Measurements from ENCODE around the gene RERG.

Gene RERG

DNA sequence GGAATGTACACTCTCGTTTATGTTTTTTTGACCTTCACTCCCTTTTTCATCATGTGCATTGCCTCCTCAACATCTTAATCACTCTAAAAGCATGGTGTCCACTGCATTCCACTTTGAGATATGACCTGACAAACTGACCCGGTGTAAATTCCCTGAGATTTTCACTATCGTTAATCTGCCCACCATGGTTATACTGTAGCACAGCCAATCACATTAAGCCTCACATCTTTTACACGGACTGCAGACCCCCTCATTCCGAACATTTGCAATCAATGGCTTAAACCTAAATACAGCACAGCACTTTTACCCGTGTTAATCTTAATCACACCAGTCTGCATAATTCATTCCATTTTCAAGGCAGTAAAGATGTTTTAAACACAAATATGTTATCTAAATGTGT is 2.4 kb downstream of the RERG start:
- no peak for DNase-seq (ENCODE audit: low read depth in 2 of 2)

DNA sequence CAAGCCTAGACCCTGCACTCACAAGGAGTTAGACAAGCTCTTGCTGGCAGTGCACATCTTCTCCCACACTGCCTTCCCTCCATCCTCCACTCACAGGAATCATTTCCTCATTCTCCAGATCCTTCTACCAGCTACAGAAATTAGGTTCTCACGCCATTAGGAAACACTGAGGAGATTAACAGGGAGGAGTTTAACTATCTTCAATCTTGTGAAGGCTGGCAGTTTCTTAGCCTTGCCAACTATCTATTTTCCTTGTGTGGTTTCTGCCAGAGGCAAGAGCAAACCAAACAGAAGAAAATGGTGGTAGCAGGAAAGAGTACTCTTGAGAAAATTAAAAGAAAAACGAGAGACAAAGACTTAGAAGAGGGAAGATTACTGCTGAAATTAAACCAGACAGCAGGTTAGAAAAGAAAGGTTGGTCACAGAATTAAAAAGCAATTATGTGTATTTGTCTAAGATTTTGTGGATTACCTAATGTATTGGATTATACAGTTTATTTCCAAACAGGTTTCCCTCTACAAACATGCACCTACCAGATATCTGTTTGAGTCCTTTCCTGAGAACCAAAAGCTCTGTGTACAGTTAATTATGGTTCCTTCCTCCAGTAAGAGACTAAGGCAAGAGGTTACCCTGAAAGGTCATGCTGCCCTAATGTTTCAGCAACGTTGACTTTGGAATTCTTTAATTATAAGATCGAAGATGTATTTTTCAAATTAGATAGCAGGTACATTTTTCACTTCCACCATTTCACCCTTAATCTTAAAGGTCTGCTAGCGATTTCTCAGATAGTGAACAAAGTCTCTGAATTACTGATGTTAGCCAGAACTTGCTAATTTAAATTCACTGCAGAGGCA is 5.0 kb downstream of the RERG start:
- DNase-seq (ENCODE audit: low read depth in 2 of 2), result no peak

DNA sequence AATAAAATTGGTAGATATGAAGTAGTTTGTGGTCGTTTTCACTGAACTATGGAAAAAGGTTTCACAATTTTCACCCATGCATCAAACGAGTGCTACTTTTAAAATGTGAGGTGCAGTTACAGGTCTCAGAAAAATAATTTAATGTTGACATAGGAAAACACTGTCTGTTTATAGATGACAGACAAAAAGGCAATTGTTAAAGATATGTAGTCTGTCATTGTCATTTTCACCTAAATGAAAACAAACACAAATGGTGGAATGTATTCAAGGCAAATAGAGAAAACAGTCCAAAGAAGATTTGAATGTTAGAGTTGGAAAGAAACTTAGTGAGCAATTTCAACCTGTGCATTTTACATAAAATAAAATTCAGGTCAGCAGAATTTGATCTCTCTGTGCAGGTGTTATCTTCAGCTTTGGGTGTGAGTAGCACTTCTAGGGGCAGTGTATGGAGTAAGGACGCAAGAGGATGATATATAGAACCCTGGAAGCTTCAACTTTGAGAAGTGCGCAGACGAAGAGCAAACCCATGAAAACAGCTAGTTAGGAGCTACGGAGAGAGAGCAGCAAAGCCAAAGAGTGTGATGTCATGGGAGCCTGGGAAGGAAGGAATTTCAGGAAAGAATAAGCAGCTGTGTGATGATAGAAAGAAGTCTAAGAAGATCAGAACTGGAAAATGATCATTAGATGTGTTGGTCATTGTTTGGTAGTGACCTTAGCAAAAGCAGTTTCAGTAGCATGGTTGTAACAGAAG is 6.2 kb downstream of the RERG start:
- DNase-seq (ENCODE audit: low read depth in 2 of 2), result no peak

DNA sequence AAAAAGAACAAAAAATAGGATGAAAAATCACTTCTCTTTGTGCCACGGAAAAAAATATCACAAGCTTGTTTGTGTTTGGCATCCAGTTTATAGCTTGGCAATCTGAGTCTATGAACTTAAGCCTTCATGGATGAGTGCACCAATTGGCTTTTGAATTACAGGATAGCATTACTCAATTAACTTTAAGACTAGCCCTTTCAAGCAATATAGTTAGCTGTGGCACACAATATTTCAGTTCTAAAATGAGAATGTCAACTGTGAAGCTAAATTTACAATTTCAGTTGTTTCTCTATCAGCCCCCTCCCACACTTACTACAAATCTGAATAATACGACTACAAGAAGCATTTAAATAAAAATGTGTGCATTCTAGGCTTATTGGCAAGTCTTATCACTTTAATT is 8.3 kb downstream of the RERG start:
- DNase-seq (ENCODE audit: low read depth in 2 of 2), result no peak

DNA sequence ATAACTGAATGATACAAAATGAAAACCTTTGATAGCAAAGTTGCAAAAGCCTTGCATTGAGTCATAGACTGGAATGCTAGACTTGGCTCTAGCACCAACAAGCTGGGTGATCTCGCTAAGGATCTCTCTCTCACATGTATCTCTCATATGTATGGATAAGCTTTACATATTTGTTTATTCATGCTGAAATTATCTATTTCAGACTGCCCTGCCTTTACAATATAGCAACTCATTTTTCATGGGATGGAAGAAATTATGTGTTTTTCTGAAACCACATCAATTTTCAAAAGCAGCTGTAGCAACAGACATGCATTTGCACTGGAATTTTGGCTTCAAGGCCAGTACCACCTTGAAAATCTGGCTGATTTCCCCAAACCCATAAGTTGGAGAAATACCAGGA is 11.4 kb downstream of the RERG start:
- no peak for DNase-seq (ENCODE audit: low read depth in 2 of 2)

DNA sequence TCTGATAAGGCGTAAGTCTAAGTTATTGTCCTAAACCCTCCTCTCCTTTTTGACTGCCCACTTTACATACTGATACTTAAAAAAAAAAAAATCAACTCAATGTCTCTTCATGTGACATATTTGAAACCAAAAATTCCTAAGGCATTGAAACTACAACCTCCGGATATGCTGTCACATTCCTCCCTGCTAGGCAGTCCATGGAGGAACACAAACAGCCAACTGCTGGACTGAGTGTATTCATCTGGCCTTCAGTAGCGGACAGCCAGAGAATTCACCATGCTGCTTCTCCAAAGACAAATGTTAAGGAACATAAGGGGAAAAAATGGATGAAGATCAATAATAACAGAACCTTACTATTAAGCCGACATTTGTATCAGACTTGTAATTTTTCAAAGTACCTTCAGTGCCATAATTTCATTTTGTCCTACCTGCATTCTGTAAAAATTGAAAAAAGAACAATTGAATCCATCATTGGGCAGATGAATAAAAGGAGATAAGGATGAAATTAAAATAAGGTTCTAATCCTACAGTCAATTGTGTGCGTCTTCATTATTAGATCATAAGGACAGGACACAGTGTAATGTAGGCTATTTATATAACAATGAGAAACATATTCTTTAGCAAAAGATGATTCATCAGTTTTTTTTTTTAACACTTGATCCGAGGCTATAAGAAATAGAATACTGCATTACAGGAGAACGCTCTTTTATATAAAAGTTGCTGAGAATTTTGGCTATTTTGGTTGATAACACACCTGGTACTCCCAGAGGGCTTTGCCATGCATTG is 12.2 kb downstream of the RERG start:
- no peak for DNase-seq (ENCODE audit: low read depth in 2 of 2)

DNA sequence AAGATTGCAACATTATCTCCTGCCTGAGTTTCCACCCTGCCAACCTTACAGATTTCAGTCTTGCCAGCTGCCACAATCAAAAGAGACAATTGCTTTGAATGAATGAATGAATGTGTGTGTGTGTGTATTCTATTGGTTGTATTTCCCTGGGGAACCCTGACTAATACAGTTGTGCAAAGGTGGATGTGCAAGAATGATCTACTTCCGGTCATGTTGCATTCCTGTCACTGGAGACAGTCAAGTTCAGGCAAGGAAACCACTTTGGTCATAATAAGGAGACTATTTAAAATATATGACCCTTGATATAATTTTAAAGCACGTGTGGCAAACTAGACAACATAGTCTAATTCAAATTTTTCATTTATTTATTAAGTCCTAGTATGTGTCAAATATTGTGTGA is 13.1 kb downstream of the RERG start:
- DNase-seq (ENCODE audit: low read depth in 2 of 2), result no peak

DNA sequence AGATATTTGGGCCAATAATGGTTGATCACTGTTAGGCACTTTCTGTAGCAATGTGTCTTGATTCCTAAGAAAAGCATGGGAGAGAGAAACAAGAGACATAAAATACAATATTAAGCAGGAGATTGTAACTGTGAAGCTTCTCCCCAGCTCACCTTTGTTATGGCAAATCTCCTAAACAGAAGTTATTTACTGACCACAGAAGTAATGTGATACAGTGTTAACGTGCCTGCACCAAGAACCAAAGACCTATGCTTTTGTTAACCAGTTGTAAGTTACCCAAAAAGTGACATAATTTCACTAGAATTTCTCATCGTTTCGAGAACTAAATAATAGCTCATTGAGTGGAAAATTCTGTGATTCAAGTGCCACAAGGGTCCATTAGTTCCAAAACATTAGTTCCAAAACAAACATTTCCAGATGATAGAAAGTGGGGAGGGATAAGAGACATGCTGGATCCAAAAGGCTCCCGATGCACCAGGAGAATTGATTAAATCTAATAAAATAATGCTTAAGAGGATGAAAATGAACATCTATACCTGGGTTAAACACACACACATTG is 14.3 kb downstream of the RERG start:
- no peak for DNase-seq (ENCODE audit: low read depth in 2 of 2)

DNA sequence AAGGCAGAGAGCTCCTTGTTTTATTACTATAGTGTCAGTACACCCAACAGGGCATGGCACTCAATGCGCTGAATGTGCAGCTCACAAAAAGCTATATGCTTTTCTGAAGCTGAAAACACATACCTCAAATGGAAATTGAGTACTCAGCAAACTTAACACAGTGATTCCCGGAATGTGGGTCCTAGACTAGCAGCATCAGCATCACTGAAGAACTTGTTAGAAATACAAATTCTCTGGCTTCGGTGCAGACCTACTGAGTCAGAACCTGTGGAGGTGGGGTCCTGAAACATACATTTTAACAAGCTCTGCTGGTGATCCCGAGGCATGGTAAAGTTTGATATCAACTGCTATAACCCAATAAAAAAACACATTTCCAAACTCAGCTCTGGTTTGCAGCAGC is 14.9 kb downstream of the RERG start:
- DNase-seq (ENCODE audit: low read depth in 2 of 2), result no peak

DNA sequence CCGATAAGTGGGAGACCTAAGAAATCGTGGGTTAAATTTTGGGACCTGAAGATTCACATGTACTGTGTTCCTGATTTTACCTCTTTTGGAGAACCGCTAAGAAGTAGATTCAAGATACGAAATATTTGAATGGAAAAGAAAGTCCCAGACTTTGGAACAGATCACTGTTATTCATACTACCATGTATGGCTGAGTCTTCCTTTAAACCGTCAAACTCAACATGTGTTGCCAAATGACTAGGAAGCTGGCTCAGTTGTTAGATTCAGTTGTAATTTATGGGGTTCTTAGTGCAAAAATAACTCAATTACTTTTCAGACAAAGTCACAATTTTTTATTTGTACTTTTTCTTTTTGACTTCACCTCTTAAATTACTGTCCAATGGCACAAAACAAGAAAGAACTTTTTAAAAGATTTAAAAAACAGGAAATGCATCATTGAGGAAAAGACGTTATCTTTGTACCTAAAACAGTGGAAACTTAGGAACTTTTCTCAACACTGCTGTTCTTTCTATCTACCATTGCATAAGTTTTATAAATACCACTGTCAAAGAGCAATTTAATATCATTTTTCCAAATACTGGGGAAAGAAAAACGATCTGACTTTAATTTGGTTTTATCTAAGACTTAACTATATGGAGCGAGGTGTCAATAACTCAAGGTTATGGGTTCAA is 15.7 kb downstream of the RERG start:
- DNase-seq (ENCODE audit: low read depth in 2 of 2), result no peak

DNA sequence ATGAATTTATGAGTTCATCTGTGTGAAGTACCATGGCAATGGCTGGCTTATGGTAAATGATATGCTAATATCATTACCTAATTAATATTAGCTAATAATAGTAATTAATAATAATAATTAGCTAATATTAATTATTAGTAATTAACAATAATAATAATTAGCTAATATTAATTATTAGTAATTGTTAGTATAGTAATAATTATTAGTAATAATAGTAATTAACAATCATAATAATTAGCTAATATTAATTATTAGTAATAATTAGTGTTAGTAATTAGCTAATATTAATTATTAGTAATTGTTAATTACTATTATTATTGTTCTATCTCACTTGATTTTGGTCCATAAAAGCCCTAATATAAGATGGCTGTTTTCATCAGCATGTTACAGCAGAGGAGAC is 19.8 kb downstream of the RERG start:
- DNase-seq (ENCODE audit: low read depth in 2 of 2), result no peak

DNA sequence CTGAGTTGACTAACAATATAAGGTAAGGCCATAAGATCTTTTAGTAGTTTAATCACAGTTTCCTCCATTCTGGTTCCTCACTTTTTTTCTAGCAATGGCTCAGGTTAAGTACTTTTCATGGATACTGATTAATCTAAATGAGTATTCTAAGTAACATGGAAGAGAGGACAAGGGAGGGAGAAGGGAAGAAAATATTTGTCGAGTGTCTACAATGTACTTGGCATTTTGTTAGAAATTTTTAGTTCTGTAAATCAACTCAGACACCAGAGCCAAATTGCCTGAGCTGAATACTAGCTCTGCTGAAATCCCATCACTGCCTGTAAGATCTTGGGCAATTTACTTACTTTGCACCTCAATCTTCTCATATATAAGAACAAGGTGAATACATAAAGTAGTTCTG is 20.2 kb downstream of the RERG start:
- DNase-seq (ENCODE audit: low read depth in 2 of 2), result no peak

DNA sequence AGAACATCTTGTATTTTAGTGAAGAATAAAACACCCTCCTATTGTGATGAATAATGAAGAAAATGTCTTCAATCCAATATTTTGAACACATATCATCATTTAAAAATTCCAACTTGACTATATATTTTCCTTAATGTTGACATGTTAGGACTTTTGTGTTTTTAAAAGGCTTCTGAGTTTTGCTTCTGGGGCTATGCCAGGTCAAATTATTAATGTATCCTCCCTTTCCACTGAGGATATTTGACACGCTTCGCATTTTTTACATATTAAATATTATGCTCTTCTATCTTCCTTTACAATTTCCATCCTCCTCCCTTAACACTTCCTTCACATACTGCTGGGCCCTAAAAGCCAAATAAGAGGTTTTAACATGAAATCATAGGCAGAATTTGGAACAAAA is 20.6 kb downstream of the RERG start:
- DNase-seq (ENCODE audit: low read depth in 2 of 2), result no peak

DNA sequence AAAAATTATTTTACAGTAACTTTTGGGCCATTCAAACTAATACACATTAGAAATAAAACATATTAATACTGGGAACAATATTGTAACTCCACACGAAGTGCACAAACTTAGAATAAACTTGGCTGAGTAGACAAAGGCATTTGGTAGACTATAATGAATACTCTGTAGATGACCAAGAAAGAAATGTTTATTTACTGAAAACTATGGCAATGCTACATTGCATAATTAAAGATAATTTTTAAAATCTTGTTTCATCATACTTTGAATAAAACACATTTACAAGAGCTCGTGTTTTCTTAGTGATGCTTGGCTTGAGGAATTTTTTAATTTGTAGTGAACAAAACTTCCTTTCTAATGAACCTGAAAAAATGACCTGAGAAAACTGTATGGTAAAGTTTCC is 21.3 kb downstream of the RERG start:
- no peak for DNase-seq (ENCODE audit: low read depth in 2 of 2)

DNA sequence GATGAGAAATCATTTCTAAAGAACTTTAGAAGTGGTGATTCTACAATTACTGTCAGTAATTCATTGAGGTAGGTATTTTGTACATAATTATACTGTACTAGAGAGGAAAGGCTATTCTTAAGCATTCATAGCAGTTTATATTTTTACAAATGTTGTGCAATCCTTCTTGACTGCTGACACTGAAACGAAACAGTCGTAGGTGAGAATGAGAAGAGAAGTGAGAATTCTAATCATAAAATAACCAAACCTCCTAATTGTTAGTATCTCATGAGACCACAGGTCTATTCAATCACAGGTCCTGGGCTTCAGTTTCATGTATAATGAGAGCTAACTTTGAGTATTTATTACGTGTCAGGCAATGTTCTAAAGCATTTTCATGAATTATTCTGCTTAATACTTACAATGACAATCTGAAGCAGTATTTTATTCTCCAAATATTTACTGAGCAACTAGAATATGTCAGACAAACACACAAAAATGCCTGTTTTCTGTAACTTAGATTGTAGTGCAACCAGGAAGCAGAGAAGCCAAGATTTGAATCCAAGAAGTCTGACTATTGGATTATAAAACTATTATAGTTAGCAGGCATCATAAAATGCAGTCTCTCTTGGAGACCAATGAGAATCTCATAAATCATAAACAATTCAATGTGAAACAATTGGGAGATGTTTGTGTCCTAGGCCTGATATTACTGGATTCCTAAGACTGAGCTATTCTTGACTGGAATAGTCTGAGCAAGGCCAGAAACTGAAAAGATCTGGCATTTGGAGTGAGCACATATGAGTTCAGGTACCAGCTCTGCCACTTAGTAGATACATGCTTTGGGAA is 24.3 kb downstream of the RERG start:
- DNase-seq (ENCODE audit: low read depth in 2 of 2), result no peak

DNA sequence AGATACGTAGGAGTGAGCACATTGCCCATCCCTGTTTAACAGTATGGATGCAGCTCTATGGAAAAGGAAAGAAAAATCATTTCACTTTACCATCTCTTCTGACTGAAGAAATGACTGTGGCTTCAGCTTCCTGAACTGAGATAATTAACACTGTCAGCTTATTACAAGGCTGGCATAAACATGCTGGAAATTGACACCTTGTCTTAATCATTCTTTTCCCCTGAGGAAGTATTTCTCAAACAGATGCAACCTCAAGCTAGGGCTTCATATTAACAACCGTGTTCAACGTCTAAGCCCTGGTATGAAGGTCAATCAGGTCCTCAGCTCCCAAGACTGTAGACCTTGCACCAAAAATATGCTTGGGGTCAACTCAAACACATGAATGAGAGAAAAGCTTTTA is 25.0 kb downstream of the RERG start:
- no peak for DNase-seq (ENCODE audit: low read depth in 2 of 2)

DNA sequence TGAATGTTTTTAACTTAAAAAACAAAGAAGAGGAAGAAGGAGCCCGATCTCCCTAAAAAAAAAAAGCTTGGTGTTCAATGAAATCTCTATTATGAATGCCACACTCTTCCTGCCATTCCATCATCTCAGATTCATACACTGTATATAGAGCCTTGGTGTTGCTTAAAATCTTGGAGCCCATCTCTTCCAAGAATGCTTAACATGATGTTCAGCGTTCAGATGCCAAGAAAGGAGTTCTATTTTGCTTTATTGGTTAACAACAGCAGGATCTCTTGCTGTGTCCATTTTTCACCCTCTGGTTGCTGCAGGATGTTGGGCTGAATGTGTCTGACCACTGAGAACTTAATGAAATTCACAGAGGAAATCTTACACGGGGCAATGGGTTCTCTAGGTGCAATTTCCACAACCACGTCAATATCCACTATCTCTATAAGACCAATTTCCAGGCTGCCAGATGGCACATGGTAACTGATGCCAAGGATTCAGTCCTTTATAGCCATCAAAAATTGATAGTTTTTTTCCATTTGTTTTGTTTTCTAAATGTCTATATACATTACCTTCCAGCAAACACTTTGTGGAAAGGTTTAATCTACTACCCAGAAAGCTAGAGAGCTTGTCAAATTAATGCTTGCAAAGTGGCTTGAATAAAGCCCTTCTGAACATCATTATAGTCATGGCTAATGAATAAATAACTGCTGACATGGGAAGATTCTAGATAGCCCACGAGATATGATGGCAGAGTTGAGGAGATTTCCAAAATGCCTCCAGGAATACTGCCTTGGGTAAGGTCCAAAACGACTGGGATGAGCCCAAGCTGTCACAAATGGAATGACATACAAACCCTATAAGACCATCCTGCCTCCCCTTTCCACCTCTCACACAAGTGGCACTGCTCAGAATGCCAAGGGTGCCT is 26.5 kb downstream of the RERG start:
- DNase-seq (ENCODE audit: low read depth in 2 of 2), result no peak

DNA sequence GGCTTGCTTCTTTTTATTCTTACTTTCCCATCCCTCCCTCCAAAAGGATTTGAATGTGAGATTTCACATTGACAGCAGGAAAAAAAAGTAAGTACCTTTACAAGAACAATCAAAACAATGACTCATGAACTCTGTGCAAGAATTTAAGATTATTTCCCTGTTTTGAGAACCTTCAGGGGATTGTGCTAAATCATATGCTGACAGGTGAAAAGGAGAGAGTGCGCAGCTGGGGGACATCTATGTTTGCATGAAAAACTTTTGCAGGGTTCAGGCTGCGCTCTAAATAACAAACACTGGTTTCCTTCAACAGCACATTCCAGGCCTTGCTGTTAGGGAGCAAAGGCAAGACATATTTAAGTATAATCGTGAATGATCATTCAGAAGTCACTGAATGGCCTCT is 27.3 kb downstream of the RERG start:
- DNase-seq (ENCODE audit: low read depth in 2 of 2), result no peak

DNA sequence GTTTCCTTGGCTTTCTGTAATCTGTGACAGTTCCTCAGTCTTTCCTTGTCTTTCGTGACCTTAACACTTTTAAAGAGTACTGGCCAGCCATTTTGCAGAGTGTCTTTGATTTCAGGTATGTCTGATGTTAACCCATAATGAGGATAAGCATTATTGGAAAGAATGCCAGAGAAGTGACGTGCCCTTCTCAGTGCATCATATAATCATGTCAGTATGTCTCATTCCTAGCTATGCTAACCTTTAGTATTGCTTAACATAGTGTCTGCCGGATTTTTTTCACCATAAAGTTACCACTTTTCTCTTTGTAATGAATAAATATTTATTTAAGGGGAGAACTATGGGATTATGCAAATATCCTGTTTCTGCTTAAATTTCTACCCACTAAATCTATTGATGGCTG is 28.5 kb downstream of the RERG start:
- no peak for DNase-seq (ENCODE audit: low read depth in 2 of 2)

DNA sequence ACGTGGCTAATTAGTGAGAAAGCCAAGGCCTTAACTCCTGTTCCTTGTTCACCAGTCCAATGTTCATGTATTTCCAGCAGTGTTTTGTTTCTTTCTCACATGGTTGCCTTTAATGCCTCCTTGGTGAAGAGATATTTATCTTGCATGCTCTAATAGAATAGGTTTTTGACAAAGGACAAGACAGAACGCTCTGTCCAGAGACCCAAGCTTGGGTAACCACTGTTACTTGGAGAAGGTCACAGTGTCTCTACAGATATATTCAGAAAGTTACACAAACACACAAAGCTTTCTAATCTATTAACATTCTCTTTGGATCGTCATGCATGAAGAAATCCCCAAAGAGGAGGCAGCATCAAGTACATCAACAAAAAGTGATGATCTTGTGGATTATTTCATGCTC is 33.1 kb downstream of the RERG start:
- DNase-seq (ENCODE audit: low read depth in 2 of 2), result no peak

All from stimulated activated CD4-positive, alpha-beta T cell treated with anti-CD3 and anti-CD28 coated beads, Interleukin-1b, Interleukin-23, amount 100 ng/mL, for 1 hour (primary cell).